ENCODE data around the gene SYT15.
"Not testable (repeated sequence)": the region's sequence is repeated elsewhere in the genome, so short reads cannot be mapped to it uniquely, and the experiment has no call there.

Gene SYT15
- total RNA-seq: 0 to 0.12 (median 0) reads per million in 4 donors

GRCh38 chr10:46578474-46579178, at the start of gene SYT15:
SYT15 (plus strand) TSS chr10:46579128; CDS start chr10:46579169, 41 bp downstream.
- not testable (repeated sequence) for DNase-seq

- DNase-seq: not testable (repeated sequence)
Measured at GRCh38 chr10:46529742-46530141, 49.2 kb upstream of the SYT15 start.

- DNase-seq: no peak
Measured at GRCh38 chr10:46530249-46531186, 48.4 kb upstream of the SYT15 start.

- DNase-seq: not testable (repeated sequence)
Measured at GRCh38 chr10:46532256-46532655, 46.7 kb upstream of the SYT15 start.

- peak in 1 of 5 donors; percentile 3 for DNase-seq
Measured at GRCh38 chr10:46534828-46535524, 44.0 kb upstream of the SYT15 start.

GRCh38 chr10:46536171-46536570, 42.8 kb upstream of the SYT15 start:
- DNase-seq: peak in 1 of 5 donors; percentile 10

GRCh38 chr10:46536781-46537180, 42.1 kb upstream of the SYT15 start:
- peak in 1 of 5 donors; percentile 3 for DNase-seq

GRCh38 chr10:46537309-46537708, 41.6 kb upstream of the SYT15 start:
- no peak for DNase-seq

GRCh38 chr10:46538155-46538554, 40.8 kb upstream of the SYT15 start:
- DNase-seq: no peak

- DNase-seq: no peak
Measured at GRCh38 chr10:46538717-46539426, 40.1 kb upstream of the SYT15 start.

GRCh38 chr10:46539596-46540411, 39.1 kb upstream of the SYT15 start:
- no peak for DNase-seq

GRCh38 chr10:46540412-46541016, 38.4 kb upstream of the SYT15 start:
- DNase-seq: no peak

GRCh38 chr10:46541017-46541661, 37.8 kb upstream of the SYT15 start:
- peak in 1 of 5 donors; percentile 16 for DNase-seq

- peak in 1 of 5 donors; percentile 3 for DNase-seq
Measured at GRCh38 chr10:46541735-46542566, 37.0 kb upstream of the SYT15 start.

GRCh38 chr10:46542567-46543465, 36.1 kb upstream of the SYT15 start:
- peak in 1 of 5 donors; percentile 9 for DNase-seq

- peak in 1 of 5 donors; percentile 9 for DNase-seq
Measured at GRCh38 chr10:46543466-46544377, 35.2 kb upstream of the SYT15 start.
